ENCODE measurements around the gene SMIM1.
"Not testable (repeated sequence)": the region's sequence is repeated elsewhere in the genome, so short reads cannot be mapped to it uniquely, and the experiment has no call there.

The SMIM1 gene

DNA sequence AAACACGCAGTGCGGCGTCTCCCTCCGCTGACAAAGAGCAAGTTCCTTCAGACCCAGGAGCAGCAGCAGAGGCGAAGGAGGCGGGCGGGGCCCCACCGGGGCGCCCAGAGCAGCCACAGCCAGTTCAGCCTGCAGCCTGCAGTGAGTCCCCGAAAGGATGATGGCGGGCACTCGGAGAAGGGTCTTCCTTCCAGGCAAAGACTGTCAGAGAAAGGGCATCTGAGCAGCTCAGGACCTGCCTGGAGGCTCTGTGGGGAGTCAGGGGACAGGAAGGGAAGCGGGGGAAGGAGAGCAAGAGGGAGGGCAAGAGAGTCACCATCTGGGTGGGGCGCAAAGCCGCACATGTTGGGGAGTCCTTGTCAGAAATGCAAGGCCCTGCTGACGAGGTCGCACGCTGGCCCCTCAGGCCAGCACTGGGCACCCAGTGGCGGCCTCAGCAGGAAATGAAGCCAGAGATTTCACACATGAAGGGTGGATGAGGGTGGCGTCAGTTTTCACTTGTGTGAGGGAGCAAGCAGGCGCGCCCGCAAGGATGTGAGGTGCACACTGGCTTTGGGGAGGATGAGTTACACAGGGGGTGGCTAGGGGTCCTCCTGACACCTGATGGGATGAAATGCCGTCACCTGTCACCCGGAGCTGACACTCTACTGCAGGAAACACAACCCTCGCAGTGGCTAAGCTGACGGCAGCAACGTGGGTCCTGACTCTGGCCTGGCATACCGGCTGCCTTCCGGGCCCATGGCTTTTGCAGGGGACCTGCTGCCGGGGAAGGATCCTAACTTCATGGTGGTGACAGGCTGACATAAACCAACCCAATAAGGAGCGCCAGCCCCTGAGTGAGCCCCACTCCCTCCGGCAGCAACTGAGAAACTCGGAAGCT, 17.1 kb downstream of the SMIM1 start:
- no peak for DNase-seq (ENCODE audit: extremely low read depth in 1 of 2, low read depth in 1 of 2)

DNA sequence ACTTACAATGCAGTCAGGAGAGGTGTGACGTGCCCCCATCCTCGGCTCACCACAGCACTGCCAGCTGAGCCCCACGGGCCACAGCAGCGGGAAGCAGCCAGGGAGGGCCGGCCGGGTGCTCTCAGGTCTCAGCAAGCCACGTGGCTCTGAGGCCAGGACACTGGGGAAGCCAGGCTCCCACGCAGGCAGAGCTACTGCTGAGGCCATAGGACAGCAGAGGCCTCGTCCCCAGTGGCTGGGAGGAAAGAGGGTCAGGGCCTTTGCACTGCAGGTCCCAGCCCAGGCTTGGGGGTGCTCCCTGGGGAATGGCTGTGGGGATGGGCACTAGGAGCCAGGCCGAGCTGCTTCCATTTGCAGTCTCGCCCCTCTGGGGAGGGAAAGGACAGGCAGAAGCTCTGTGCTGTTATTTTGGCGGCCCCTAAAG, 18.0 kb downstream of the SMIM1 start:
- no peak for DNase-seq (ENCODE audit: extremely low read depth in 1 of 2, low read depth in 1 of 2)

DNA sequence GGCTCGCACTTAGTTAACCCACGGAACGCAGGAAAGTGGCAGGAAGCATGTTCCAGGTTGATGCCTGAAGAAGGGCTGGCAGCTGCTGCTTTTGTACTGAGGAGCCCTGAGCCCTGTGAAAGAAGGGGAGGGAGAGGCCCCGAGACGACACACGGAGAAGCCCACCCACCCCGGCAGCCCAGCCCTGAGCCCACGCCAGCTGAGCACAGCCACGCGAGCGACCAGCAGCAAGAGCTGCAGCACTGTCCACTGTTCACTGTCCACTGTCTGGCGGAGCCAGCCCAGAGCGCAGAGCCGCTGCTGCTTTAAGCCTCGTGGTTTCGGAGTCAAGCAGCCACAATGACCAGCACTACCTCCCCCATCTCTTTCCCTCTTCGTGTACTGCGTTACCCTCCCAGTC, 18.4 kb downstream of the SMIM1 start:
- DNase-seq (ENCODE audit: extremely low read depth in 1 of 2, low read depth in 1 of 2): no peak

DNA sequence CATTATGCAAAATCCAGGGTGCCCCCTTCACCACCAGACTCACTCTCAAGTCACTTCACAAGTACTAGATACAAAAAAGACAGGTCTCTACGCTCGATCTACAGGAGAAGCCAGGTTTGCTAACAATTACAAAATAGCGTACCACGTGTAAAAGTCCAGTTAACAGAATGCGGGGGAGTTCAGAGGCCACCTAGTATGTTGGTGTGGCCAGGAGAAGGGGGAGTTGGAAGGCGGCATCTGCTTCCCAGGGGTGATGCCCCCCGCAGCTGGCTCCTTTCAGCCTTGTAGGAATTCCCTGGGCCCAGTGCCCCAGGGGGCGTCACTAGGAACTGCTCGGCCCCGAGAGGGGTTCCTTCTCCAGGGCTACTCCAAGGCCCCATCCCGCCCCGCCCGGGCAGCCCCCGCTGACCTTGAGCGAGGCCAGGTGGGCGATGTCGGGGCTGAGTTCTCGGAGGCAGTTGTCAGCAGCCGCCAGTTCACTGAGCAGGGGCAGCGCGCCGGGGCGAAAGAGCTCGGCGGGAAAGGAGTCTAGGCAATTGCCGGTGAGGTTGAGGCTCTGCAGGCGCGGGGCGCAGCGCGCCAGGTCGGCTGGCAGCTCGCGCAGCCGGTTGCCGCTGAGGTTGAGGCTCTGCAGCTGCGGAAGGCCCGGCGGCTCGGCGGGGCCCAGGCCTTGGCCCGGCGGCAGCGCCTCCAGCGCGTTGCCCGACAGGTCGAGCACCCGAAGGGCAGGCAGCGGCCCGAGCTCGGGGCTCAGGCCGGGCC, 23.1 kb downstream of the SMIM1 start:
- DNase-seq (ENCODE audit: extremely low read depth in 1 of 2, low read depth in 1 of 2): no peak

DNA sequence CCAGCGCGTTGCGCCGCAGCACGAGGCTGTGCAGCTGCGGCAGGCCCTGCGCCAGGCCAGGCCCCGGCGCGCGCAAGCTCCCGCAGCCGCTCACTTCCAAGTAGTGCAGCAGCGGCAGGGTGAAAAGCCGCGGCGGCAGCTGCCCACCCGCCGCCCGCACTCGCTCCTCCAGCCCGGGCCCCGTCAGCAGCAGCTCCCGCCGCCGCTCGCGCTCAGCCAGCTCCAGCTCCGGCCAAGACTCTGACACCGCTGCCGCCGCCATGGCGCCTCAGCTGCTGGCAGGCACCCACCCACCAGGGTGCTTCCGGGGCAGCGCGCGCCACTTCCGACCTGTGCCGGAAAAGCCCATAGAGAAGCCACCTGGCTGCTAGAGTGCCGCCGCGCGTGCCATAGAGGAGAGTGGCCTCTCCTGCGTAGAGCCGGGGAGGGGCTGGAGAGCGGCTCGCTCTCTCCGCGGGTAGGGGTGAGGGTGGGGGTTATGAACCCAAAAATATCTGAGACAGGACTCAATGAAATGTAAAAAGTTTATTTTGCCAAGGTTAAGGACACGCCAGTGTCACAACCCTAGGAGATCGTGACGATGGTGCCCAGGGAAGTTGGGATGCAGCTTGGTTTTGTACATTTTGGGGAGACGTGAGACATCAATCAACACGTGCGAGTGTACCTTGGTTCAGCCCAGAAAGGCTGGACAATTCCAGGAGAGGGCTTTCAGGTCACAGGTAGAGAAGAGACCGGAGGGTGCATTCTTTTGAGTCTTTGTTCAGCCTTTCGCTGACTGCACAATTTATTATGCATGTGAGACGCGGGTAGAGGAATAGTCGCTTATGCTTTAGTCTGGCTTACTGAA, 23.9 kb downstream of the SMIM1 start, which contains the start of gene LRRC47:
Gene LRRC47 (minus strand): TSS at position 284 of the 847 bp plus-strand sequence. CDS start 22 bp downstream, at position 262.
- DNase-seq (ENCODE audit: extremely low read depth in 1 of 2, low read depth in 1 of 2): peak; percentile 81 to 93

DNA sequence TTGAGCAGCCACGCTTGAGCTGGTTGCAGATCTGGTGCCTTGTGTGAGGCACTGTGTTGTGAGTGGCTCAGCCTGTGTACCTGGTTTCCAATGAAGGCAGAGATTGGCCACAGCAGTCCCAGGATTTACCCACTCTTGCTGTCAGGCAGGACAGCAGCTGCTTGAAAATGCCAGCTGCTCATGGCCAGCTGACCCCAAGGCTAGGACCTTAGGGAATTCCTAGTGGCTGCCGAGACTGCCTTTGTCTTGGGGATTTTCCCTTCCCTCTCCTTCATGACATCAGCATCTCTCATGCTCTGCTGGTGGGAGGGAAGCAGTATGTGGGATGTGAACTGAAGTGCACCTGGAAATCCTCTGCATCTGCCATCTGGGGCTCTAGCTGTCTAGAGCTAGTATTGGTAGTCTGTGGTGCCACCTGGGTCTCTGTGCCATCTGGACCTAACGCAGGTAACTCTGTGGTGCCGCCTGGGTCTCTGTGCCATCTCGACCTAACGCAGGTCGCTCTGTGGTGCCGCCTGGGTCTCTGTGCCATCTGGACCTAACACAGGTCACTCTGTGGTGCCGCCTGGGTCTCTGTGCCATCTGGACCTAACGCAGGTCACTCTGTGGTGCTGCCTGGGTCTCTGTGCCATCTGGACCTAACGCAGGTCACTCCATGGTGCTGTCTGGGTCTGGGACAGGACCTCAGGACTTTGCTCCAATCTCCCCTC, 27.6 kb downstream of the SMIM1 start:
- DNase-seq (ENCODE audit: extremely low read depth in 1 of 2, low read depth in 1 of 2): no peak

DNA sequence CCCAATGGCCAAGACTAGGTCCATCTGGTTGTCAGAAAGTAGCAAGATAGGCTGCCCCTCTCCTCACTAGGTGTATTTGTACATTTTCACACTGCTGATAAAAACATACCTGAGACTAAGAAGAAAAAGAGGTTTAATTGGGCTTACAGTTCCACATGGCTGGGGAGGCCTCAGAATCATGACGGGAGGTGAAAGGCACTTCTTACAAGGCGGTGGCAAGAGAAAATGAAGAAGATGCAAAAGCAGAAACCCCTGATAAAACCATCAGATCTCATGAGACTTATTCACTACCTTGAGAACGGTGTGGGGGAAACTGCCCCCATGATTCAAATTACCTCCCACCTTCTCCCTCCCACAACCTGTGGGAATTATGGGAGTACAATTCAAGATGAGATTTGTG, 28.2 kb downstream of the SMIM1 start:
- DNase-seq (ENCODE audit: extremely low read depth in 1 of 2, low read depth in 1 of 2): not testable (repeated sequence)

DNA sequence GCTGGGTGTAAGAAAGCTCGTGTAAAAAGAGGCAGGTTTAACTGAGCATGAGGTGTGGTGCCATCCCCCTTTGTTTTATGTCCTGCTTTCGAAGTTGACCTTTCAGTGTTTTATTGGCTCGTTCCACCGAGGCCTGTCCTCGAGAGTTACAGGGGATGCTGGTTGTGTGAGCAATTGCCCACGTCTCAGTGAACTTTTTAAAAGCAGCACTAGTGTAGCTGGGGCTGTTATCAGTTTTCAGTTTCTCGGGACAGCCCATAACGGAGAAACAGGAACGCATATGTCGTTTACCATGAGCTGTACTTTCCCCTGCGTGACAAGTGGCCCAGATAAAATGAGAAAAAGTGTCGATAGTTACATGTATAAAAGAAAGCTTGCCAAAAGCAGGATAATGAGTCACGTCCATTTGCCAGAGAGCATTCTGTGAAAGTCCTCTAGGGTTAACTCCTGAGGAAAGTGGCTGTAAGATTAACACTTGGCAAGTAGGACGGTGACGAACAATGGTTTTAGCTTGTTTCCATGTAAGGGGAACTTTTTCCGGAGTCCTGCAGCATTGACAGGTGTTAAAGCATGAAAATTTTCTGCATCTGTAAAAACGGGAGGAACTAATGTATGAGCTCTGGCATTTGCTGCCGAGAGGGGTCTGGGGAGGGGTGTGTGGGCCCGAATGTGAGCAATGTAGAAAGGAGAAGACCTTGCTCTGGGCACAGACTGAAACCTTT, 31.5 kb downstream of the SMIM1 start:
- no peak for DNase-seq (ENCODE audit: extremely low read depth in 1 of 2, low read depth in 1 of 2)

DNA sequence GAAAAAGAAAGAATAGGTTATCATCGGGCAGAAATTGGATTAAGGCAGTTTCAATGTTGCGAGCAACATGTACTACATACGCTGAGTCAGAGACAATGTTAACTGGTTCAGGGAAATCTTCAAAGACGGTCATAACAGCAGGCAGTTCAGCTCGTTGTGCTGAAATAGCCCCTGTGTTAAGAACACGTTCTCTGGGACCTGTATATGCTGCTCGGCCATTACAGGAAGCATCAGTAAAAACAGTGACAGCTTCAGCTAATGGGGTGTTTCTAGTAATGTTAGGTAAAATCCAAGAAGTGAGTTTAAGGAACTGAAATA, 32.0 kb downstream of the SMIM1 start:
- DNase-seq (ENCODE audit: extremely low read depth in 1 of 2, low read depth in 1 of 2): not testable (repeated sequence)

DNA sequence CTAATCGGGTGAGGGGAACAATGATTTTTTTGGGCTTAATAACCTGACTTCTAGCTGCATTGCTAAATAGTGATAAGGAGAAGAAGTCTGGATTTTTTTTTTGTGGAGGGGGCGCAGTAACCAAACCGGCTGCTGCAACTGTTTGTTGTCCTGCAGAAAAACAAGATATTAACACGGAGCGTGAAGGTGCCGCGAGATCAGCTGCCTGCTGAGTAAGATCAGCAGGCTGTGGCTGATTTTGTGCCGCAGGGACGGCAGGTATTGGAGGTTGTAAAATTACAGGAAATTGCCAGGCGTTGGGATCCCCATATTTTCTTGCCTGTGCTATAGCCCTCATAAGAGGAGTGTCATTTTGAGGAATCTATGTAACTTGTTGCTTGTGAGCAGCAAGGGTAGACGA, 32.5 kb downstream of the SMIM1 start:
- no peak for DNase-seq (ENCODE audit: extremely low read depth in 1 of 2, low read depth in 1 of 2)

DNA sequence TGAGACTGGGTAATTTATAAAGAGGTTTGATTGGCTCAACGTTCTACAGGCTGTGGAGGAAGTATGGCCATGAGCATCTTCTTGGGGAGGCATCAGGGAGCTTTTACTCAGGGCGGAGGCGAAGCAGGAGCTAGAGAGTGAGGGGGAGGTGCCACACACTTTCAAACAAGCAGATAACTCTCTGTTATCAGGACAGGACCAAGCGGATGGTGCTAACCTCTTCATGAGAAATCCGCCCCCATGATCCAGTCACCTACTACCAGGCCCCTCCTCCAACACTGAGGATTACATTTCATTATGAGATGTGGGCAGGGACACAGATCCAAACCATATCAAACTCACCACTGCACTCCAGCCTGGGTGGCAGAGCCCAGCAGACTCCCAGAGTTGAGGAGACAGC, 35.2 kb downstream of the SMIM1 start:
- DNase-seq (ENCODE audit: extremely low read depth in 1 of 2, low read depth in 1 of 2): no peak

DNA sequence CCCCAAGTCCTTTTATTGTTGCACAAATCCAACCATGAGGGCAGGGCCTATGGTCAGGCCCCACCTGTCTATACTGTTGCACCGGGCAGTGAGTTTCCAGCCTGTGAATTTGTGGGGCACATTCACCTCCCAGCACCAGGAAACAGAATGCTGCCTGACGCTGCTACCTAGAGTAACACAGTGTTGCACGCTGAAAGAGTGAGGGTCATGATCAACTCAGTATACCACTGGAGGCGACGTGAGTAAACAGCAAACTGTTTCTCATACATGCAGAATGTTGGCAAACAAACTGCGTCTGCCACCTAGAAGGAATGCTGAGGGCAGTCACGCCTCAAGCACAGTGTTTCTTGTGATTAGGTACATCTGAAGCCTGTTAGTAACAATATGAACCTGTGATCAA, 37.1 kb downstream of the SMIM1 start:
- DNase-seq (ENCODE audit: extremely low read depth in 1 of 2, low read depth in 1 of 2): no peak

DNA sequence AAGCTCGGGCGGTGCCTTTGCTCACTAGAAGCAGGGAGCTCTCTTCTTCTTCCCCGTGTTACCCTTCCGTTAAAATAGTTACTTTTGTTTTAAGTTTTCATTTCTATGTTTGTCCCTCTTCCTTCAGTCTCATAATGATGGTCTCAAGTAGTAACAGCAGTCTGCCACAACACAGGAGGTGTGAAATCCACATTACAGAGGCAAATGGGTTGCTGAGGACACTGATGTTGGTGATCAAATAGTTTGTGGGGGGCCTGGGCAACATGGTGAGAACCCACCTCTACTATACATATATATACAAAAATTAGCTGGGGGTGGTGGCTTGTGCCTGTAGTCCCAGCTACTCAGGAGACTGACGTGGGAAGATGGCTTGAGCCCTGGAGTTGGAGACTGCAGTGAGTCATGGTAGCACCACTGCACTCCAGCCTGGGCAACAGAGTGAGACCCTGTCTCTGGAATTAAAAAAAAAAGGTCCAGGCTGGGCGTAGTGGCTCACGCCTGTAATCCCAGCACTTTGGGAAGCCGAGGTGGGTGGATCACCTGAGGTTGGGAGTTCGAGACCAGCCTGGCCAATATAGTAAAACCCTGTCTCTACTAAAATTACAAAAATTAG, 37.7 kb downstream of the SMIM1 start:
- not testable (repeated sequence) for DNase-seq (ENCODE audit: extremely low read depth in 1 of 2, low read depth in 1 of 2)

DNA sequence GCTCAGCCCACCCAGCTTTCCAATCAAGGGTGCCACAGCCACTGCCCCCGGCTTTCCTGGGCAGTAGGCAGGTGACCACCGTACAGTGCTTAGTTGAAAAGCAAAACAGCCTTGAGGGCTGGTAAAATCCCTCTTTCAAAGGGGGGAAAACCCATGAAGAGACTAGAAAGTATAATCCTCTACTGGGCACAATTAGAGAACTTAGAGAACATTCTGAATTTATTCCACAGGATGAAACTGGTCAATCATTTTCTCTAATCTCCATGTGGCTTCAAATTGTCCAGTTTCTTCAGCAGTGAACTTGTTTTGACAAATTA, 39.0 kb downstream of the SMIM1 start:
- no peak for DNase-seq (ENCODE audit: extremely low read depth in 1 of 2, low read depth in 1 of 2)

DNA sequence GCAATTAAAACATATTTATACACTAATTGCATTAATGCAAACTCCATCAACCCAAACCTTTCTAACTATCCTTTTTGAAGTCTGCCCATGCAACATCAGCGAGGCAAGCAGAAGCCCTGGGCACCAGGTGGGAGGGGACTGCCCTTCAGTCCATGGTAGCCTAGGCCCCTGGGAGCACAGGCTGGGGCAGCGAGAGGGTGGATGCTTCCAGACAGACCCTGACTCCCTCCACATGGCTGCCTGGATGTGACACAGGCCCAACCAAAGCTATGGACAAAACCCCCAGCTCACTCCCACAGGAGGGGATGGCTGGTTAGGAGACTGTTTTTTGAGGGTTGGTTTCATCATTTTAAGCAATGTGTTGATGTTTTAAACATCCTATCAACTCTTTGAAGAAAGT, 41.5 kb downstream of the SMIM1 start:
- DNase-seq (ENCODE audit: extremely low read depth in 1 of 2, low read depth in 1 of 2): no peak

DNA sequence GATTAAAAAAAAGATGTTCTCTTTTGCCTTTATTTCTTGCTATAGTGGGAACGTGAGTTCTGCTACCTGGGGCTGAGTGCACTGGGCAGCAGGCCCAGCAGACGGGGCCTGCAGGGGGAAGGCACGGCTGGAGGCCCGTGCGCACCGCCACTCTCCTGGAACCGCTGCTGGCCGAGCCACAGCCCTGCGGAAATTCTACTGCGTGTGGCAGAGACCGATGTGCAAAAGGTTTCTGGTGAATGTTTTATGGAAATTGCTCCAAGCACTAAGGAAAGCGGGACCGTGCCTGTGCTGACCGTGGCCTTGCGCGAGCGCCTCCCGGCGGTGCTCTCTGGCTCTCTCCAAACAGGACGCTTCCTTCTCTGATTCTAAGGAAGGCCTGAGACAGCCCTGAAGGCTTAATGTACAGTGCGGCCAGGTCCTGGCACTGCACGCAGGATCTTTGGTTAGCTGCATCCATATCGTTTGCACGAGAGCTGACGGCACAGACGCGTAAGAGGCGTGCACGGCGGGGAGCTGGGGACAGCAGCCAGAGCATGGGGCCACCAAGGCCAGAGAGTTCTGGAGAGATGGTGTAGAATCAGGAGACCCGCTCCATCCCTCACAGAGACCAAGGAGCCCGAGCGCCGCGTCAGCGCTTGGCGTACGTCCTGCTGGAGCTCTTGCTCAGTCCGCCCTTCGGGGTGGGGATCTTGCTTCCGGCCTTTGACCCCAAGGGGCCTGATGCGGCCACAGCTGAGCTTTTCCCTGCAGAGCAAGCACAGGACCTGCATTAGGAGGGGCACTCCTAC, 42.4 kb downstream of the SMIM1 start:
- DNase-seq (ENCODE audit: extremely low read depth in 1 of 2, low read depth in 1 of 2): no peak

DNA sequence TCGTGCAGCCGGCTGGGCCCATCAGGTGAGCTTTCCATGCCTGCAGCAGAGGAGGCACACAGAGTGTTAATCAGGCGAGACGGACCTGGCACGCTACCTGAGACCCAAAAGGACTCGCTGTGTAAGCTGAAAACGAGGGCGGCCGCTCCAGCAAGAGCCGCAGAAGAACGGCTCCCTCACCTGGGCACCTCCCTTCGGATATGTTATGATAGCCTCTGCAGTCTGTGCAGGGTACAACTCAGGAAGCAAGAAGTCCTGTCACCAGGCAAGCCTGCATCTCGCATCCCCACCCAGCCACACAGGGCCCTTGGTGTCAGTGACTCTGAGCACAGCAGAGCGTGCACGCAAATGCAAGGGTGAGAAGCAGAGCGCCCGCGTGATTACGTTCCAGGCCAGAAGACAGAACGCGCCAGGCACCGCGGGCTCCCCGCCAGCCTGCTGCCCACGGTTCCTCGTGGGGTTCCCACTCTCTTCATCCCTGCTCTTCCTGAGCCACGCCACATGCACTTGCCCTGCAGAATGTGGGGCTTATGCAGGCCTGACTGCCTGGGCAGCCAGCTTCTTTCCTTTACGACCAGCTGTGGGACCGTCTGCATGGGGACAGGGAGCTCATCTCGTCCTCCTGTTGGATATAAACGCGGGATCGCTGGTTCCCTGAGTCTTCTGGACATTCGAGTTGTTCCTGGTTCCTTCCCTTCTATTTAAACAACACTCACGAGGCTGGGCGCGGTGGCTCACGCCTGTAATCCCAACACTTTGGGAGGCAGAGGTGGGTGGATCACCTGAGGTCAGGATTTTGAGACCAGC, 44.0 kb downstream of the SMIM1 start:
- no peak for DNase-seq (ENCODE audit: extremely low read depth in 1 of 2, low read depth in 1 of 2)

DNA sequence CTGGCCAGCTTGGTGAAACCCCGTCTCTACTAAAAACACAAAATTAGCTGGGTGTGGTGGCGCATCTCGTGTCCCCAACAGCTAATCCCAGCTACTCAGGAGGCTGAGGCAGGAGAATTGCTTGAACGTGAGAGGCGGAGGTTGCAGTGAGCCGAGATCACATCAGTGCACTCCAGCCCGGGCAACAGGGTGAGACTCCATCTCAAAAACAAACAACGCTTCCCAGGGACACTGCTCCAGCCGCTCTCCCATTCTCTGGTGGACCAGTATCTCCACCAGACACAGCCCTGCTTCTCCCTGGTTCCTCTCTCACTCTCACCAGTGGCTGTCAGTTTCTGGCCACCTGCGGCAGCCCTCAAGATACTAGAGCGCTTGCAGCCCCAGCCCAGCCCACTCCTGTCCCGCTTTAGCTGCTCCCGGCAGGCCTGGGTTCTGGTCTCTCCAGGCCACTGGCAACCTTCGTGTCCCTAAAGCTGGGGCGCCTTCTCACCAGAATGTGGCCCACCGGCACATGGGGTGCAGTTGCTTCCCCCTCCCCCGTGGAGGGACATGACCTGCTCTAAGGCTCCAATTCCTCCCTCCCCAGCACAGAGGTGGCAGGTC, 44.7 kb downstream of the SMIM1 start:
- DNase-seq (ENCODE audit: extremely low read depth in 1 of 2, low read depth in 1 of 2): no peak

Measured in activated CD8-positive, alpha-beta memory T cell treated with anti-CD3 and anti-CD28 coated beads for 1 hour (primary cell).